ENCODE measurements around the gene CYP11A1.
"Not testable (repeated sequence)": the region's sequence is repeated elsewhere in the genome, so short reads cannot be mapped to it uniquely, and the experiment has no call there.

DNA sequence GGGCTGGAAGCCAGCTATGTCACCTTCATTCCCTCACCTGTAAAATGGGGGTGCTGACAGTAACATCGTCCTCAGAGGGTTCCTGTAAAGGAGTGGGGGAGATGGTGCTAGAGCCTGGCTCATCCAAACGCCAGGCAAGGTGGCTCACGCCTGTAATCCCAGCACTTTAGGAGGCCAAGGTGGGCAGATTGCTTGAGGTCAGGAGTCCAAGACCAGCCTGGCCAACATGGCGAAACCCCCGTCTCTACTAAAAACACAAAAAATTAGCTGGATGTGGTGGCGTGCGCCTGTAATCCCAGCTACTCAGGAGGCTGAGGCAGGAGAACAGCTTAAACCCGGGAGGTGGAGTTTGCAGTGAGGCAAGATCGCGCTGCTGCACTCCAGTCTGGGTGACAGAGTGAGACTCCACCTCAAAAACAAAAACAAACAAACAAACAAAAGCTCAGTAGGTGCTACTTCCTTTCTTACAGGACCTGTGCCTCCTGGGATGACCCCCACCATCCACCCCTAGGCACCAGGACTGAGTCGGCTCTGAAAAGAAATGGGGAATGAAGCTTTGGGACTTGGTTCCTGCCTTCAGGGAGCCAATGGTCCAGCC is 22.7 kb upstream of the CYP11A1 start:
- not testable (repeated sequence) for TF ChIP-seq POLR2A, CTCF, EP300 (IDR thresholded peaks at IDR 0.05)

Measured in gastroesophageal sphincter (tissue), 3 donors.